IMR-90 (cell line): ENCODE results near the gene OR1S2. TPM values are rescaled to one million over a fixed set of nuclear protein-coding genes. Genes with fewer than 3 reads are reported as not detected.

Source experiments
- ATAC-seq: fragments of 200-7000 bp; cut with Tn5 transposase; 2 replicates; pipeline ENCODE4 v1.9.1; 2020; ENCODE audit warnings: low read depth, mild to moderate bottlenecking, moderate library complexity
- BruUV-seq: library from RNA; stranded (reverse); fragments of 400-500 nt; replicated peaks from 2 replicates; lab custom pipeline; 2021; lab: Mats Ljungman, UMichigan
- CTCF ChIA-PET: fragments of 300-600 bp; formaldehyde crosslinking; extraction: SDS; loops from one replicate; lab custom pipeline; 2021; ENCODE audit warnings: antibody characterized with exemption; lab: Yijun Ruan, JAX
- POLR2A ChIA-PET: fragments of 300-600 bp; sonication (Branson Sonifier 250); formaldehyde crosslinking; loops from one replicate; lab custom pipeline; 2022; ENCODE audit warnings: antibody characterized with exemption; ENCODE audit not compliant: unreplicated experiment; lab: Charles Lee
- DNase-seq: peaks from one replicate; pipeline ENCODE4 v3.0.0; 2013
- H2AFZ ChIP-seq: replicated peaks from 2 replicates; pipeline ENCODE3; 2013; ENCODE audit warnings: low read length, mild to moderate bottlenecking; ENCODE audit not compliant: poor library complexity
- H2AK5ac ChIP-seq: 2 replicates; pipeline ENCODE4 v1.6.1; 2013; ENCODE audit warnings: low read depth, low read length, inconsistent platforms
- H2AK9ac ChIP-seq: replicated peaks from 2 replicates; pipeline ENCODE3; 2013; ENCODE audit warnings: mild to moderate bottlenecking, low read depth, low read length, moderate library complexity; ENCODE audit not compliant: poor library complexity
- H2BK120ac ChIP-seq: 2 replicates; pipeline ENCODE4 v1.6.1; 2013; ENCODE audit warnings: low read depth, low read length, inconsistent platforms
- H2BK15ac ChIP-seq: 3 replicates; pipeline ENCODE4 v1.6.1; 2013; ENCODE audit warnings: low read depth, low read length, inconsistent platforms
- H2BK20ac ChIP-seq: 2 replicates; pipeline ENCODE4 v1.6.1; 2013; ENCODE audit warnings: low read depth, mild to moderate bottlenecking, inconsistent platforms, low read length, moderate library complexity
- H2BK5ac ChIP-seq: 2 replicates; pipeline ENCODE4 v1.6.1; 2013; ENCODE audit warnings: mild to moderate bottlenecking, low read depth, low read length, inconsistent platforms; ENCODE audit not compliant: poor library complexity, severe bottlenecking
- H3K14ac ChIP-seq: replicated peaks from 2 replicates; pipeline ENCODE4 v1.6.1; 2013; ENCODE audit warnings: low read depth, low read length, inconsistent platforms
- H3K18ac ChIP-seq: 2 replicates; pipeline ENCODE4 v1.6.1; 2013; ENCODE audit warnings: low read depth, low read length, control low read depth
- H3K23ac ChIP-seq: 2 replicates; pipeline ENCODE4 v1.6.1; 2013; ENCODE audit warnings: low read depth, low read length, inconsistent platforms
- H3K27ac ChIP-seq: 2 replicates; pipeline ENCODE4 v1.5.1; 2013; ENCODE audit warnings: mild to moderate bottlenecking, control low read depth, low read length; ENCODE audit not compliant: insufficient read depth
- H3K27me3 ChIP-seq: 2 replicates; pipeline ENCODE4 v1.6.1; 2013; ENCODE audit warnings: low read length; ENCODE audit not compliant: control insufficient read depth, insufficient read depth
- H3K36me3 ChIP-seq: 2 replicates; pipeline ENCODE4 v1.6.1; 2013; ENCODE audit warnings: low read length, mixed read lengths; ENCODE audit not compliant: control insufficient read depth, insufficient read depth
- H3K4ac ChIP-seq: 2 replicates; pipeline ENCODE4 v1.6.1; 2013; ENCODE audit warnings: low read depth, low read length, inconsistent platforms
- H3K4me1 ChIP-seq: 2 replicates; pipeline ENCODE4 v1.6.1; 2013; ENCODE audit warnings: low read length, mixed read lengths; ENCODE audit not compliant: control insufficient read depth, insufficient read depth
- H3K4me2 ChIP-seq: 2 replicates; pipeline ENCODE4 v1.6.1; 2013; ENCODE audit warnings: low read depth, mild to moderate bottlenecking, control low read depth, low read length, moderate library complexity
- H3K4me3 ChIP-seq: 2 replicates; pipeline ENCODE4 v1.5.1; 2013; ENCODE audit warnings: low read depth, mild to moderate bottlenecking, control low read depth, low read length, moderate library complexity; ENCODE audit not compliant: insufficient read depth
- H3K56ac ChIP-seq: 2 replicates; pipeline ENCODE4 v1.6.1; 2013; ENCODE audit warnings: low read length, inconsistent platforms; ENCODE audit not compliant: insufficient read depth; ENCODE audit errors: extremely low read depth
- H3K79me1 ChIP-seq, 2 experiments: 2 replicates each; pipeline ENCODE4 v1.6.1; 2013; ENCODE audit warnings: low read length in 2 of 2, inconsistent platforms in 1 of 2, low read depth in 1 of 2
- H3K9ac ChIP-seq: 2 replicates; pipeline ENCODE4 v1.6.1; 2013; ENCODE audit warnings: low read depth, low read length, control low read depth
- H3K9me1 ChIP-seq: 2 replicates; pipeline ENCODE4 v1.6.1; 2013; ENCODE audit warnings: low read length, inconsistent platforms; ENCODE audit not compliant: insufficient read depth
- H3K9me3 ChIP-seq: 2 replicates; pipeline ENCODE4 v1.6.1; 2013; ENCODE audit warnings: low read length; ENCODE audit not compliant: control insufficient read depth, insufficient read depth
- H4K20me1 ChIP-seq: 2 replicates; pipeline ENCODE4 v1.6.1; 2013; ENCODE audit warnings: low read length, inconsistent platforms; ENCODE audit not compliant: insufficient read depth
- H4K5ac ChIP-seq: 2 replicates; pipeline ENCODE4 v1.6.1; 2013; ENCODE audit warnings: mild to moderate bottlenecking, low read depth, low read length, control low read depth
- H4K8ac ChIP-seq, 2 experiments: 2 replicates each; pipeline ENCODE4 v1.6.1; 2013; ENCODE audit warnings: low read depth in 2 of 2, low read length in 2 of 2, control low read depth in 1 of 2, inconsistent platforms in 1 of 2
- H4K91ac ChIP-seq: 2 replicates; pipeline ENCODE4 v1.6.1; 2013; ENCODE audit warnings: low read depth, low read length, inconsistent platforms; ENCODE audit not compliant: insufficient read depth
- BHLHE40 ChIP-seq: fragments of 150-350 bp; IDR thresholded peaks from 2 replicates; pipeline ENCODE4 v1.6.1; 2016; ENCODE audit warnings: mild to moderate bottlenecking, low read depth, low read length
- RAD21 ChIP-seq: IDR thresholded peaks from 2 replicates; pipeline ENCODE4 v1.6.1; 2012; ENCODE audit warnings: low read length, improper control_type of control experiment
- SMC3 ChIP-seq: fragments of 150-350 bp; IDR thresholded peaks from 2 replicates; pipeline ENCODE4 v1.6.1; 2016; ENCODE audit warnings: low read depth, mild to moderate bottlenecking, antibody characterized with exemption, low read length, moderate library complexity
- WGBS, 2 experiments: methylation state at CpG; one replicate each; pipeline versions ENCODE4 v1.1.5 to v1.1.7; 2013; ENCODE audit warnings: missing lambda C conversion rate in 2 of 2; ENCODE audit not compliant: insufficient read length in 1 of 2; ENCODE audit errors: extremely low coverage in 2 of 2; 5-methylcytosine and 5-hydroxymethylcytosine counted together
- dilution Hi-C: fragments of 300-500 bp; cut with HindIII; formaldehyde crosslinking; loops from one replicate; pipeline ENCODE4 v1.14.3; 2018; ENCODE audit warnings: low sequenced_read_pairs; ENCODE audit not compliant: unreplicated experiment
- in situ Hi-C: fragments of 300-500 bp; cut with MboI; formaldehyde crosslinking; loops from 3 replicates; pipeline ENCODE4 v1.14.3; 2019; ENCODE audit warnings: low sequenced_read_pairs, inconsistent platforms, mixed read lengths
- intact Hi-C: fragments of 100-400 bp; cut with micrococcal nuclease; formaldehyde crosslinking; loops from 2 replicates; pipeline ENCODE4 v1.10.0; 2022
- polyA plus RNA-seq, 3 experiments: library from polyadenylated mRNA; depleted of rRNA; stranded (reverse); fragments of >200 nt; gene quantifications; 2 replicates each; pipeline ENCODE4 v1.2.3, GENCODE V29; 2012; ENCODE audit warnings: low replicate concordance in 1 of 3
- total RNA-seq: library from RNA; depleted of rRNA; stranded (reverse); fragments of >200 nt; gene quantifications from 2 replicates; pipeline ENCODE4 v1.2.3, GENCODE V29; 2012

OR1S2 gene
- total and polyA plus RNA-seq, 2 of the 4 experiments (the other 2 are of a cell fraction) = not detected

DNA sequence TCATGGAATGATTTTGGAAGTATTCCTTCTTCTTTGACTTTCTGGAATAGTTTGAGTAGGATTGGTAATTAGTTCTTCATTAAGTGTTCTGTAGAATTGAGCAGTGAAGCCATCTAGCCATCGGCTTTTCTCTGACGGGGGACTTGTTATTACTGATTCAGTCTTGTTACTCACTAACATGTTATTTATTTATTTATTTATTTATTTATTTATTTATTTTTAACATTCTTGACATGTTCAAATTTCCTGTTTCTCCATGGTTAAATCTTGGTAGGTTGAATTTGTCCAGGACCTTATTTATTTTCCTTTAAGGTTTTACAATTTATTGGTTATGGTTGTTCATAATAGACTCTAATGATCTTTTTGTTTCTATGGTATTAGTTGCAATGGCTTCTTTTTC, 40.0 kb upstream of the OR1S2 start:
- peaks cover 5% of the 10 kb centered on the region; the same call in 1 of the 2 replicates for H3K9me3 ChIP-seq
- no peak overlapping the region for H3K18ac ChIP-seq
- H3K4ac ChIP-seq = no peak overlapping the region
- no peak overlapping the region for H4K5ac ChIP-seq
- no peak for DNase-seq
- H4K8ac ChIP-seq = no peak overlapping the region
- H3K4me2 ChIP-seq = no peak overlapping the region
- no peak overlapping the region for H2AK5ac ChIP-seq
- no peak overlapping the region for H3K23ac ChIP-seq
- H3K79me1 ChIP-seq = no peaks in the 10 kb centered on the region
- in situ Hi-C loops (no loop called here), dilution Hi-C loops (no loop called here), intact Hi-C loops (no loop called here)
- no peak overlapping the region for H3K4me3 ChIP-seq
- H3K9me1 ChIP-seq = no peaks in the 10 kb centered on the region
- H3K4me1 ChIP-seq = no peaks in the 10 kb centered on the region
- no peaks in the 10 kb centered on the region for H3K27me3 ChIP-seq
- no peak for TF ChIP-seq RAD21
- no peak for TF ChIP-seq BHLHE40
- TF ChIP-seq SMC3 = no peak
- no peak overlapping the region for H2BK20ac ChIP-seq
- H2BK15ac ChIP-seq = no peak overlapping the region
- ChIA-PET CTCF (no interaction called here), POLR2A (no interaction called here)
- WGBS, 2 experiments = no CpG with 5 or more reads among the region's 2 CpGs
- BruUV-seq = no TSS peak
- H2BK5ac ChIP-seq = no peak overlapping the region
- no peak overlapping the region for H3K27ac ChIP-seq
- H2AFZ ChIP-seq = no peak overlapping the region
- H4K20me1 ChIP-seq = no peaks in the 10 kb centered on the region
- H2BK120ac ChIP-seq = no peak overlapping the region
- no peak overlapping the region for H3K56ac ChIP-seq
- H4K91ac ChIP-seq = no peak overlapping the region
- H3K9ac ChIP-seq = no peak overlapping the region
- no peak for ATAC-seq
- H2AK9ac ChIP-seq = no peak overlapping the region
- H3K36me3 ChIP-seq = no peaks in the 10 kb centered on the region
- no peak overlapping the region for H3K14ac ChIP-seq
